Panc1 (cell line): ENCODE measurements around the gene ADPRHL1. TPM values are rescaled to one million over a fixed set of nuclear protein-coding genes. Genes with fewer than 3 reads are reported as not detected.

Source experiments
- ATAC-seq: fragments of 200-7000 bp; cut with Tn5 transposase; 2 replicates; pipeline ENCODE4 v1.9.1; 2020; ENCODE audit warnings: mild to moderate bottlenecking, moderate library complexity
- BruUV-seq: library from RNA; stranded (reverse); fragments of 400-500 nt; replicated peaks from 2 replicates; lab custom pipeline; 2021; lab: Mats Ljungman, UMichigan
- CTCF ChIA-PET: fragments of 300-600 bp; sonication (Branson Sonifier 250); formaldehyde crosslinking; loops from one replicate; lab custom pipeline; 2022; ENCODE audit warnings: antibody characterized with exemption; lab: Charles Lee
- POLR2A ChIA-PET: fragments of 300-600 bp; sonication (Branson Sonifier 250); formaldehyde crosslinking; loops from one replicate; lab custom pipeline; 2022; ENCODE audit warnings: antibody characterized with exemption; lab: Charles Lee
- DNase-seq: peaks from one replicate; pipeline ENCODE4 v3.0.0-alpha.2; 2010; ENCODE audit warnings: low read depth, low spot score
- H3K27ac ChIP-seq: 2 replicates; pipeline ENCODE4 v1.5.1; 2011; ENCODE audit warnings: mild to moderate bottlenecking, low read length, inconsistent platforms
- H3K27me3 ChIP-seq: fragments of 200-500 bp; sonication (Bioruptor generic); 2 replicates; pipeline ENCODE4 v1.6.0; 2014; ENCODE audit warnings: low read length, inconsistent platforms; ENCODE audit not compliant: control insufficient read depth, insufficient read depth
- H3K36me3 ChIP-seq: fragments of 200-500 bp; sonication (Bioruptor generic); 2 replicates; pipeline ENCODE4 v1.5.1; 2014; ENCODE audit warnings: inconsistent platforms, mild to moderate bottlenecking, low read length, moderate library complexity; ENCODE audit not compliant: control insufficient read depth, insufficient read depth
- H3K4me1 ChIP-seq: 2 replicates; pipeline ENCODE4 v1.5.1; 2011; ENCODE audit warnings: inconsistent platforms, mild to moderate bottlenecking, low read length, moderate library complexity; ENCODE audit not compliant: control insufficient read depth, insufficient read depth
- H3K4me3 ChIP-seq, 2 experiments: 2 replicates each; pipeline ENCODE4 v1.5.1; 2011 to 2012; ENCODE audit warnings: low read depth in 2 of 2, low read length in 2 of 2, mild to moderate bottlenecking in 2 of 2, inconsistent platforms in 1 of 2, moderate library complexity in 1 of 2
- H3K9me3 ChIP-seq: fragments of 200-500 bp; sonication (Bioruptor generic); 2 replicates; pipeline ENCODE4 v1.5.1; 2014; ENCODE audit warnings: low read depth, mild to moderate bottlenecking, inconsistent platforms, low read length, moderate library complexity; ENCODE audit not compliant: control insufficient read depth, insufficient read depth
- POLR2AphosphoS5 ChIP-seq: IDR thresholded peaks from 2 replicates; pipeline ENCODE4 v1.6.1; 2012; ENCODE audit warnings: mild to moderate bottlenecking, low read depth, low read length, moderate library complexity
- REST ChIP-seq, 2 experiments: IDR thresholded peaks; 2 replicates each; pipeline ENCODE4 v1.6.1; 2011 to 2012; ENCODE audit warnings: low read depth in 2 of 2, control low read depth in 1 of 2, low read length in 1 of 2, mild to moderate bottlenecking in 1 of 2, moderate library complexity in 1 of 2; ENCODE audit not compliant: insufficient read depth in 1 of 2
- SIN3A ChIP-seq: IDR thresholded peaks from 2 replicates; pipeline ENCODE4 v1.6.1; 2012; ENCODE audit warnings: low read depth, mild to moderate bottlenecking, low read length, moderate library complexity, borderline replicate concordance; ENCODE audit not compliant: insufficient read depth
- TCF7L2 ChIP-seq: IDR thresholded peaks from 2 replicates; pipeline ENCODE4 v1.6.1; 2011; ENCODE audit warnings: mild to moderate bottlenecking, low read depth, low read length, inconsistent platforms
- in situ Hi-C: cut with HindIII; loops from 2 replicates; pipeline ENCODE4 v1.10.0; 2016; ENCODE audit warnings: low sequenced_read_pairs, low pct_unique_long_range_greater_than_20kb
- intact Hi-C: fragments of 100-400 bp; cut with micrococcal nuclease; formaldehyde crosslinking; loops from one replicate; pipeline ENCODE4 v1.10.0; 2022; ENCODE audit not compliant: unreplicated experiment
- total RNA-seq: library from RNA; stranded (reverse); gene quantifications from one replicate; pipeline ENCODE4 v1.2.1, GENCODE V29; 2021; ENCODE audit not compliant: unreplicated experiment
- TF ChIP-seq, protein P1 (sequence below): fragments of 450-650 bp; IDR thresholded peaks from 2 replicates; pipeline ENCODE4 v1.5.1; 2017; ENCODE audit warnings: mild to moderate bottlenecking

ADPRHL1 gene
- total RNA-seq, 1 experiment from 2014 or later = 4.8 TPM

DNA sequence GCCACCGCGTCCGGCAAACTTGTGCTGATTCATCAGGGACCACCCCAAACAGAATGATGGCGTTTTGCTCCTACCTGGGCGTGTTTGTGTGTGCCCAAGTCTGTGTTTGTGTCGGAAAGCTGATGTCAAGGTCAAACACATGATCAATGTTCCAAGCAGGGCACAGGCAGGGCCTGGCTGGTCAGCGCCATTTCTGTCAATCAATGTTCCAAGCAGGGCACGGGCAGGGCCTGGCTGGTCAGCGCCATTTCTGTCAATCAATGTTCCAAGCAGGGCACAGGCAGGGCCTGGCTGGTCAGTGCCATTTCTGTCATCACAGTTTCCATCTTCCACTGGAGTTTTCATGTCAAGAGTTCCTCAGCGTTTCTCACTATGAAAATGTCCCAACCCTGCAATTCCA, 74.5 kb downstream of the ADPRHL1 start:
- no TSS peak for BruUV-seq
- ATAC-seq (no peak), DNase-seq (no peak)
- H3K9me3 ChIP-seq = no peaks in the 10 kb centered on the region
- ChIA-PET CTCF (no interaction called here), POLR2A (no interaction called here)
- H3K27ac ChIP-seq = no peak overlapping the region
- in situ Hi-C loops (no loop called here), intact Hi-C loops (loop anchor here (10.0 kb wide), 1 partner anchor 104 kb away; no protein-coding TSS in a partner anchor)
- no peaks in the 10 kb centered on the region for H3K36me3 ChIP-seq
- no peaks in the 10 kb centered on the region for H3K27me3 ChIP-seq
- H3K4me1 ChIP-seq = no peaks in the 10 kb centered on the region
- no peak for TF ChIP-seq REST (IDR thresholded peaks at IDR 0.05; ENCODE audit: insufficient read depth in 1 of 2, low read depth in 2 of 2, low read length in 1 of 2)
- H3K4me3 ChIP-seq = no peak overlapping the region

- no peak for TF ChIP-seq REST (IDR thresholded peaks at IDR 0.05; ENCODE audit: insufficient read depth in 1 of 2, low read depth in 2 of 2, low read length in 1 of 2)
- TF ChIP-seq TCF7L2 = no peak
- TF ChIP-seq, protein P1, sequence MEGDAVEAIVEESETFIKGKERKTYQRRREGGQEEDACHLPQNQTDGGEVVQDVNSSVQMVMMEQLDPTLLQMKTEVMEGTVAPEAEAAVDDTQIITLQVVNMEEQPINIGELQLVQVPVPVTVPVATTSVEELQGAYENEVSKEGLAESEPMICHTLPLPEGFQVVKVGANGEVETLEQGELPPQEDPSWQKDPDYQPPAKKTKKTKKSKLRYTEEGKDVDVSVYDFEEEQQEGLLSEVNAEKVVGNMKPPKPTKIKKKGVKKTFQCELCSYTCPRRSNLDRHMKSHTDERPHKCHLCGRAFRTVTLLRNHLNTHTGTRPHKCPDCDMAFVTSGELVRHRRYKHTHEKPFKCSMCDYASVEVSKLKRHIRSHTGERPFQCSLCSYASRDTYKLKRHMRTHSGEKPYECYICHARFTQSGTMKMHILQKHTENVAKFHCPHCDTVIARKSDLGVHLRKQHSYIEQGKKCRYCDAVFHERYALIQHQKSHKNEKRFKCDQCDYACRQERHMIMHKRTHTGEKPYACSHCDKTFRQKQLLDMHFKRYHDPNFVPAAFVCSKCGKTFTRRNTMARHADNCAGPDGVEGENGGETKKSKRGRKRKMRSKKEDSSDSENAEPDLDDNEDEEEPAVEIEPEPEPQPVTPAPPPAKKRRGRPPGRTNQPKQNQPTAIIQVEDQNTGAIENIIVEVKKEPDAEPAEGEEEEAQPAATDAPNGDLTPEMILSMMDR = no peak
- TF ChIP-seq POLR2AphosphoS5 = no peak
- no peak for TF ChIP-seq SIN3A
- ChIA-PET CTCF (no interaction called here), POLR2A (no interaction called here)
- DNase-seq (no peak), ATAC-seq (no peak)
- Histone ChIP-seq H3K27ac (no peak overlapping the region), H3K4me1 (no peaks in the 10 kb centered on the region), H3K36me3 (no peaks in the 10 kb centered on the region), H3K27me3 (no peaks in the 10 kb centered on the region), H3K9me3 (no peaks in the 10 kb centered on the region), H3K4me3 (no peak overlapping the region)
- in situ Hi-C loops = no loop called here
- intact Hi-C loops = loop anchor here (10.0 kb wide), 1 partner anchor 100 kb away; no protein-coding TSS in a partner anchor
- BruUV-seq = no TSS peak
These were observed 78.6 kb downstream of the ADPRHL1 start for GRCh38 chr13:113374511-113375175.
